Smooth muscle cell (in vitro differentiated cells): ENCODE measurements around the gene LRRC3B. TPM values are rescaled to one million over a fixed set of nuclear protein-coding genes. Genes with fewer than 3 reads are reported as not detected.

Experiments used
- DNase-seq: peaks from one replicate; lab custom pipeline; 2025; ENCODE audit not compliant: unreplicated experiment; lab: John Stamatoyannopoulos, UW
- H2AFZ ChIP-seq: fragments of 200-600 bp; sonication (generic); 2 replicates; pipeline ENCODE4 v1.6.0; 2016; ENCODE audit warnings: antibody characterized with exemption, low read depth, mild to moderate bottlenecking
- H3F3A ChIP-seq: fragments of 200-600 bp; sonication (generic); 2 replicates; pipeline ENCODE4 v1.6.0; 2017; ENCODE audit warnings: antibody characterized with exemption, low read depth
- H3K27ac ChIP-seq: fragments of 200-600 bp; sonication (generic); 2 replicates; pipeline ENCODE4 v1.5.1; 2016; ENCODE audit warnings: low read depth, mild to moderate bottlenecking
- H3K27me3 ChIP-seq: fragments of 200-600 bp; sonication (generic); 2 replicates; pipeline ENCODE4 v1.6.1; 2016; ENCODE audit warnings: low read depth, mild to moderate bottlenecking
- H3K36me3 ChIP-seq: fragments of 200-600 bp; sonication (generic); 2 replicates; pipeline ENCODE4 v1.5.1; 2016; ENCODE audit warnings: low read depth
- H3K4me1 ChIP-seq: fragments of 200-600 bp; sonication (generic); 2 replicates; pipeline ENCODE4 v1.5.1; 2016; ENCODE audit warnings: low read depth
- H3K4me2 ChIP-seq: fragments of 200-600 bp; sonication (generic); 2 replicates; pipeline ENCODE4 v1.6.0; 2016; ENCODE audit warnings: mild to moderate bottlenecking
- H3K4me3 ChIP-seq: fragments of 200-600 bp; sonication (generic); 2 replicates; pipeline ENCODE4 v1.5.1; 2016; ENCODE audit warnings: mild to moderate bottlenecking
- H3K79me2 ChIP-seq: fragments of 200-600 bp; sonication (generic); 2 replicates; pipeline ENCODE4 v1.6.0; 2016; ENCODE audit warnings: low read depth, mild to moderate bottlenecking
- H3K9ac ChIP-seq: fragments of 200-600 bp; sonication (generic); 2 replicates; pipeline ENCODE4 v1.6.0; 2016; ENCODE audit warnings: low read depth
- H3K9me3 ChIP-seq: fragments of 200-600 bp; sonication (generic); replicated peaks from 2 replicates; pipeline ENCODE4 v1.5.1; 2016; ENCODE audit warnings: low read depth
- H4K20me1 ChIP-seq: fragments of 200-600 bp; sonication (generic); 2 replicates; pipeline ENCODE4 v1.6.0; 2016; ENCODE audit warnings: low read depth
- CTCF ChIP-seq: fragments of 200-600 bp; sonication (generic); IDR thresholded peaks from 2 replicates; pipeline ENCODE4 v1.5.1; 2017; ENCODE audit warnings: borderline replicate concordance, mild to moderate bottlenecking, antibody characterized with exemption; ENCODE audit not compliant: insufficient read depth, poor library complexity, severe bottlenecking
- WGBS: methylation state at CpG from one replicate; pipeline ENCODE4 v1.1.7; 2016; ENCODE audit warnings: low lambda C conversion rate; 5-methylcytosine and 5-hydroxymethylcytosine counted together
- polyA plus RNA-seq: library from polyadenylated mRNA; unstranded; fragments of >200 nt; fragmentation: Nextera tagmentation; extraction: Ambion mirVana; gene quantifications from 2 replicates; pipeline ENCODE4 v1.2.1, GENCODE V29; 2016
- total RNA-seq: library from RNA; depleted of rRNA; stranded (reverse); fragments of >200 nt; gene quantifications from 2 replicates; pipeline ENCODE4 v1.2.3, GENCODE V29; 2014

The LRRC3B gene
- total and polyA plus RNA-seq, 2 experiments from 2014 or later: not detected

GRCh38 chr3:26639339-26639738 lies 16.8 kb downstream of the LRRC3B start:
- no peak for DNase-seq
- Histone ChIP-seq H3K79me2 (no peaks in the 10 kb centered on the region), H3F3A (no peaks in the 10 kb centered on the region), H4K20me1 (no peaks in the 10 kb centered on the region), H3K36me3 (no peaks in the 10 kb centered on the region), H3K9me3 (no peaks in the 10 kb centered on the region), H3K27me3 (no peaks in the 10 kb centered on the region), H3K4me3 (no peak overlapping the region), H3K9ac (no peak overlapping the region), H3K4me2 (no peak overlapping the region), H3K27ac (no peak overlapping the region), H3K4me1 (no peaks in the 10 kb centered on the region), H2AFZ (no peak overlapping the region)
- WGBS: 97% methylated on average over 2 of the region's 2 CpGs
- no peak for TF ChIP-seq CTCF

GRCh38 chr3:26647078-26647477 lies 24.5 kb downstream of the LRRC3B start:
- TF ChIP-seq CTCF: no peak

GRCh38 chr3:26648461-26648860 lies 25.9 kb downstream of the LRRC3B start:
- no peak overlapping the region for H3K4me2 ChIP-seq
- TF ChIP-seq CTCF: no peak
- WGBS: 97% methylated on average over 2 of the region's 2 CpGs
- no peak overlapping the region for H3K4me3 ChIP-seq
- H3K27ac ChIP-seq: no peak overlapping the region
- no peaks in the 10 kb centered on the region for H4K20me1 ChIP-seq
- no peak overlapping the region for H3K9ac ChIP-seq
- no peaks in the 10 kb centered on the region for H3K27me3 ChIP-seq
- no peak overlapping the region for H2AFZ ChIP-seq
- H3K36me3 ChIP-seq: no peaks in the 10 kb centered on the region
- no peak for DNase-seq
- no peaks in the 10 kb centered on the region for H3K79me2 ChIP-seq
- H3K4me1 ChIP-seq: peaks cover 3% of the 10 kb centered on the region
- no peaks in the 10 kb centered on the region for H3F3A ChIP-seq
- no peaks in the 10 kb centered on the region for H3K9me3 ChIP-seq

More at GRCh38 chr3:26647078-26647477, 24.5 kb downstream of the LRRC3B start:
- Histone ChIP-seq H3K9ac (no peak overlapping the region), H4K20me1 (no peaks in the 10 kb centered on the region), H3F3A (no peaks in the 10 kb centered on the region), H3K27me3 (no peaks in the 10 kb centered on the region), H3K79me2 (no peaks in the 10 kb centered on the region), H3K9me3 (no peaks in the 10 kb centered on the region), H3K4me1 (no peaks in the 10 kb centered on the region), H3K4me2 (no peak overlapping the region), H2AFZ (no peak overlapping the region), H3K4me3 (no peak overlapping the region), H3K36me3 (no peaks in the 10 kb centered on the region), H3K27ac (no peak overlapping the region)
- 48% methylated on average over 3 of the region's 3 CpGs for WGBS
- DNase-seq: no peak

- Histone ChIP-seq H3K9me3 (no peaks in the 10 kb centered on the region), H3F3A (no peaks in the 10 kb centered on the region), H3K27me3 (no peaks in the 10 kb centered on the region), H3K4me3 (no peak overlapping the region), H3K4me1 (peaks cover 3% of the 10 kb centered on the region), H4K20me1 (no peaks in the 10 kb centered on the region), H3K4me2 (no peak overlapping the region), H3K36me3 (no peaks in the 10 kb centered on the region), H3K9ac (no peak overlapping the region), H2AFZ (no peak overlapping the region), H3K79me2 (no peaks in the 10 kb centered on the region), H3K27ac (no peak overlapping the region)
- WGBS: 86% methylated on average over 5 of the region's 5 CpGs
- TF ChIP-seq CTCF: no peak
- DNase-seq: no peak
Observed at GRCh38 chr3:26652164-26652563, 29.6 kb downstream of the LRRC3B start.
